ELR (cell line): Measurements from ENCODE around the gene FGF11.
A peak's percentile ranks its signal among the peaks of the same experiment; 100 is the strongest.

ENCODE experiments used
- DNase-seq: peaks from one replicate; pipeline ENCODE4 v3.0.0-alpha.2; 2015; ENCODE audit warnings: low read depth

The FGF11 gene

GRCh38 chr17:7408252-7408727 lies 31.0 kb upstream of the FGF11 start:
- DNase-seq, result no peak

- no peak for DNase-seq
Measured at GRCh38 chr17:7408863-7409262, 30.4 kb upstream of the FGF11 start.

- no peak for DNase-seq
Measured at GRCh38 chr17:7409716-7410115, 29.6 kb upstream of the FGF11 start.

- no peak for DNase-seq
Measured at GRCh38 chr17:7410634-7411426, 28.5 kb upstream of the FGF11 start.

- DNase-seq, result no peak
Measured at GRCh38 chr17:7411427-7411750, 27.9 kb upstream of the FGF11 start.

GRCh38 chr17:7413346-7413985 lies 25.8 kb upstream of the FGF11 start:
- DNase-seq, result peak; percentile 86

- DNase-seq, result no peak
Measured at GRCh38 chr17:7414837-7415236, 24.5 kb upstream of the FGF11 start.

GRCh38 chr17:7415784-7416183 lies 23.5 kb upstream of the FGF11 start:
- no peak for DNase-seq

- DNase-seq, result no peak
Measured at GRCh38 chr17:7416323-7416722, 23.0 kb upstream of the FGF11 start.

- no peak for DNase-seq
Measured at GRCh38 chr17:7417056-7417655, 22.2 kb upstream of the FGF11 start.

GRCh38 chr17:7418472-7419152 lies 20.7 kb upstream of the FGF11 start:
- no peak for DNase-seq

- DNase-seq, result no peak
Measured at GRCh38 chr17:7419819-7420610, 19.3 kb upstream of the FGF11 start, which contains the start of gene SPEM1. TSS of gene SPEM1 (plus strand) at chr17:7420324. CDS start at chr17:7420385, 61 bp downstream.

GRCh38 chr17:7421186-7421585 lies 18.1 kb upstream of the FGF11 start:
- no peak for DNase-seq

GRCh38 chr17:7423679-7424078 lies 15.6 kb upstream of the FGF11 start:
- no peak for DNase-seq

GRCh38 chr17:7425316-7425715 lies 14.0 kb upstream of the FGF11 start, which contains the start of gene SPEM2:
TSS of gene SPEM2 (plus strand) at chr17:7425616. CDS start at chr17:7425689, 73 bp downstream.
- DNase-seq, result no peak

GRCh38 chr17:7425756-7426155 lies 13.6 kb upstream of the FGF11 start:
- DNase-seq, result no peak

- DNase-seq, result no peak
Measured at GRCh38 chr17:7426203-7426863, 13.0 kb upstream of the FGF11 start.

GRCh38 chr17:7426896-7427489 lies 12.3 kb upstream of the FGF11 start:
- DNase-seq, result no peak

GRCh38 chr17:7427549-7427948 lies 11.8 kb upstream of the FGF11 start:
- DNase-seq, result no peak

GRCh38 chr17:7428557-7428956 lies 10.8 kb upstream of the FGF11 start, which contains the start of gene SPEM3:
TSS of gene SPEM3 (plus strand) at chr17:7428857. CDS start at chr17:7428903, 46 bp downstream.
- DNase-seq, result no peak

GRCh38 chr17:7429722-7430121 lies 9.6 kb upstream of the FGF11 start:
- DNase-seq, result no peak
